Vagina (tissue), 2 donors: Measurements from ENCODE around the gene NLRP7. TPM values are rescaled to one million over a fixed set of nuclear protein-coding genes. Genes with fewer than 3 reads are reported as not detected.
"Not testable (repeated sequence)": the region's sequence is repeated elsewhere in the genome, so short reads cannot be mapped to it uniquely, and the experiment has no call there.

Experiments
- DNase-seq, 2 donors: peaks; one replicate each; pipeline ENCODE4 v3.0.0-alpha.2; 2017; ENCODE audit errors: extremely low spot score in 2 of 2
- H3K27ac ChIP-seq: fragments of 200-600 bp; sonication (generic); one replicate; pipeline ENCODE4 v1.5.1; 2019
- H3K27me3 ChIP-seq: fragments of 200-600 bp; sonication (generic); one replicate; pipeline ENCODE4 v1.5.1; 2019
- H3K36me3 ChIP-seq, 2 donors: fragments of 200-600 bp; sonication (generic); one replicate each; pipeline ENCODE4 v1.5.1; 2017 to 2019
- H3K4me1 ChIP-seq: fragments of 200-600 bp; sonication (generic); one replicate; pipeline ENCODE4 v1.5.1; 2019
- H3K4me3 ChIP-seq, 2 donors: fragments of 200-600 bp; sonication (generic); 1 replicate in 1 of 2; 2 replicates in 1 of 2; pipeline ENCODE4 v1.5.1; 2016 to 2019
- H3K9me3 ChIP-seq: fragments of 200-600 bp; sonication (generic); one replicate; pipeline ENCODE4 v1.5.1; 2019
- CTCF ChIP-seq, 3 experiments: fragments of 450-650 bp in 2 of 3; fragments of 200-600 bp in 1 of 3; sonication (generic) in 1 of 3; IDR thresholded peaks; one replicate each; pipeline ENCODE4 v1.5.1; 2017 to 2019; ENCODE audit warnings: antibody characterized with exemption in 3 of 3, mild to moderate bottlenecking in 2 of 3, moderate library complexity in 2 of 3
- POLR2A ChIP-seq, 2 donors: fragments of 450-650 bp; IDR thresholded peaks; one replicate each; pipeline ENCODE4 v1.6.1; 2017; ENCODE audit warnings: antibody characterized with exemption in 2 of 2, mild to moderate bottlenecking in 2 of 2, moderate library complexity in 2 of 2
- POLR2AphosphoS5 ChIP-seq, 2 donors: sonication (generic); formaldehyde crosslinking; IDR thresholded peaks; one replicate each; pipeline ENCODE4 v1.9.0; 2017; ENCODE audit warnings: antibody characterized with exemption in 2 of 2, mild to moderate bottlenecking in 2 of 2, low read depth in 1 of 2; ENCODE audit not compliant: insufficient read depth in 1 of 2
- intact Hi-C: fragments of 100-400 bp; cut with DNase I; formaldehyde crosslinking; loops from one replicate; pipeline ENCODE4 v1.15.1; 2023
- total RNA-seq: library from RNA; depleted of rRNA; stranded (reverse); fragments of >200 nt; gene quantifications from one replicate; pipeline ENCODE4 v1.2.3, GENCODE V29; 2016

The NLRP7 gene
- total RNA-seq, 1 donor from 2014 or later = not detected

DNA sequence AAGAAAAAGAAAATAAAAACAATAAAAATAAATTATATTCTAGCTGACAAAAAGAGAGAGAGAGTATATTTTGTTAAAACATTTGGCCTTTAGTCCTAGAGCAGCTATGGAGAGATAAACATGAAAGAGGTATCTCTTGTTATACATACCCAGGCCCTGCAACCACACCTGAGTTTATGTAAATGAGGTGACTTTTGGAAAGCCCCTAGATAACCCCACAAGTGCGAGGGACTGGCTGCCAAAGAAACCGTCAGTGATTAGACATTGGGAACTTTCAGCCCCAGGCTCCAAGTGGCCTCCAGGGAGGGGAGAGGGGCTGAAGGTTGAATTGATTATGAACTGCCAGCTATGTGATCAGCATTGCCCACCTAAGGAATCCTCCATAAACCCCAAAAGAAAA, 2.1 kb upstream of the NLRP7 start:
- H3K4me3 ChIP-seq = no peak overlapping the region
- intact Hi-C loops = no loop called here
- no peaks in the 10 kb centered on the region for H3K4me1 ChIP-seq
- no peaks in the 10 kb centered on the region for H3K27me3 ChIP-seq
- TF ChIP-seq CTCF (IDR thresholded peaks at IDR 0.05) (no peak), POLR2AphosphoS5 (IDR thresholded peaks at IDR 0.05; ENCODE audit: insufficient read depth in 1 of 2, low read depth in 1 of 2) (no peak), POLR2A (IDR thresholded peaks at IDR 0.05) (no peak)
- no peak for DNase-seq
- no peak overlapping the region for H3K27ac ChIP-seq
- no peaks in the 10 kb centered on the region for H3K36me3 ChIP-seq
- H3K9me3 ChIP-seq = no peaks in the 10 kb centered on the region

GRCh38 chr19:54943772-54944361, 3.5 kb downstream of the NLRP7 start:
- H3K27me3 ChIP-seq, intact Hi-C loops, H3K4me1 ChIP-seq, H3K27ac ChIP-seq, DNase-seq, H3K4me3 ChIP-seq, H3K36me3 ChIP-seq, H3K9me3 ChIP-seq: not testable (repeated sequence)

- intact Hi-C loops, H3K9me3 ChIP-seq, H3K27me3 ChIP-seq, DNase-seq, H3K27ac ChIP-seq, H3K4me3 ChIP-seq, H3K36me3 ChIP-seq, H3K4me1 ChIP-seq: not testable (repeated sequence)
Measured at GRCh38 chr19:54939538-54939937, 7.8 kb downstream of the NLRP7 start.

GRCh38 chr19:54938906-54939305, 8.4 kb downstream of the NLRP7 start:
- Histone ChIP-seq H3K27me3 (no peaks in the 10 kb centered on the region), H3K9me3 (no peaks in the 10 kb centered on the region), H3K36me3 (no peaks in the 10 kb centered on the region), H3K4me3 (no peak overlapping the region), H3K27ac (no peak overlapping the region), H3K4me1 (no peaks in the 10 kb centered on the region)
- TF ChIP-seq CTCF (IDR thresholded peaks at IDR 0.05) (no peak), POLR2AphosphoS5 (IDR thresholded peaks at IDR 0.05; ENCODE audit: insufficient read depth in 1 of 2, low read depth in 1 of 2) (no peak), POLR2A (IDR thresholded peaks at IDR 0.05) (no peak)
- DNase-seq = no peak
- intact Hi-C loops = no loop called here

GRCh38 chr19:54937926-54938325, 9.4 kb downstream of the NLRP7 start:
- no peak for DNase-seq
- Histone ChIP-seq H3K9me3 (no peaks in the 10 kb centered on the region), H3K36me3 (no peaks in the 10 kb centered on the region), H3K4me1 (no peaks in the 10 kb centered on the region), H3K4me3 (no peak overlapping the region), H3K27ac (no peak overlapping the region), H3K27me3 (no peaks in the 10 kb centered on the region)
- TF ChIP-seq POLR2AphosphoS5 (IDR thresholded peaks at IDR 0.05; ENCODE audit: insufficient read depth in 1 of 2, low read depth in 1 of 2) (no peak), POLR2A (IDR thresholded peaks at IDR 0.05) (no peak), CTCF (IDR thresholded peaks at IDR 0.05) (no peak)
- intact Hi-C loops = no loop called here

- H3K27me3 ChIP-seq = no peaks in the 10 kb centered on the region
Measured at GRCh38 chr19:54928299-54928698, 19.0 kb downstream of the NLRP7 start.

More at GRCh38 chr19:54928299-54928698, 19.0 kb downstream of the NLRP7 start:
- no peaks in the 10 kb centered on the region for H3K4me1 ChIP-seq
- no peaks in the 10 kb centered on the region for H3K9me3 ChIP-seq
- no peak for DNase-seq
- no peak for TF ChIP-seq CTCF (IDR thresholded peaks at IDR 0.05)
- TF ChIP-seq POLR2A (IDR thresholded peaks at IDR 0.05) = no peak
- TF ChIP-seq POLR2AphosphoS5 (IDR thresholded peaks at IDR 0.05; ENCODE audit: insufficient read depth in 1 of 2, low read depth in 1 of 2) = no peak
- H3K36me3 ChIP-seq = no peaks in the 10 kb centered on the region
- H3K27ac ChIP-seq = no peak overlapping the region
- H3K4me3 ChIP-seq = no peak overlapping the region
- intact Hi-C loops = no loop called here
